GM18867 (cell line): ENCODE results near the gene CDK10.

Source experiments
- ATAC-seq: cut with Tn5 transposase; IDR thresholded peaks from one replicate; pipeline ENCODE4 v1.9.1; 2021; ENCODE audit warnings: mild to moderate bottlenecking, moderate library complexity; ENCODE audit not compliant: unreplicated experiment

CDK10 gene

GRCh38 chr16:89732142-89732917, 45.8 kb downstream of the CDK10 start:
- no peak for ATAC-seq

DNA sequence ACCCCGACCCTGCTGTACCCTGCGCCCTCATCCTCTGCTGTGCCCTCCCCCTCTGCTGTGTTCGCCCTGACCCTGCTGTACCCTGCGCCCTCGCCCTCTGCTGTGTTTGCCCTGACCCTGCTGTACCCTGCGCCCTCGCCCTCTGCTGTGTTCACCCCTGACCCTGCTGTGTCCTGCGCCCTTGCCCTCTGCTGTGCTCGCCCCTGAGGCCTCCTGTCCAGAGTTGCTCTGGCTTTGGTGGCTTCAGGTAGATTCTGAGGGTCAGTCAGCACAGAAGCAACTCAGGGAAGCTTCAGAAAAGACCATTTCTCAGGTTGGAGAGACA, 46.4 kb downstream of the CDK10 start:
- ATAC-seq, result no peak

GRCh38 chr16:89733322-89733721, 46.8 kb downstream of the CDK10 start:
- no peak for ATAC-seq

GRCh38 chr16:89733792-89734191, 47.3 kb downstream of the CDK10 start:
- no peak for ATAC-seq

GRCh38 chr16:89736554-89736953, 50.1 kb downstream of the CDK10 start:
- no peak for ATAC-seq

DNA sequence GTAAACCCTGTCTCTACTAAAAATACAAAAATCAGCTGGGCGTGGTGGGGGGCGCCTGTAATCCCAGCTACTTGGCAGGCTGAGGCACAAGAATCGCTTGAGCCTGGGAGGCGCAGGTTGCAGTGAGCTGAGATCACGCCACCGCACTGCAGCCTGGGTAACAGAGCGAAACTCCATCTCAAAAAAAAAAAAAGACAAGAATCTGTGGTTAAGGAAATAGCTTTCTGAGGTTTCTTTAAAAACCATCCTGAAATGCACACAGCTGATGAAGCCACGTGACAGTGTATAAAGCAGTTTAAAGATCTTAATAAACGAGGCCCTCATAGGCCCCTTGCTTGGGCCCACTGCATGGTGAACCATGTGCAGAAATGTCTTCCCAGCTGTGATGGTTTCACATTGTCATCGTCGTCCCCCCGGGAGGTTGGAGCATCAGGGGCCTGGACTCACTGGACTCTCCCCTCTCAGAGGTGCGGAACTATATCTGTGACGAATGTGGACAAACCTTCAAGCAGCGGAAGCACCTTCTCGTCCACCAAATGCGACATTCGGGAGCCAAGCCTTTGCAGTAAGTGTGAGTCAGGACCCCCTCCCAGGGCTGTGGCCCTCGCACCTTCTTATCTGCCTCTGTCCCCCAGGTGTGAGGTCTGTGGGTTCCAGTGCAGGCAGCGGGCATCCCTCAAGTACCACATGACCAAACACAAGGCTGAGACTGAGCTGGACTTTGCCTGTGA, 51.0 kb downstream of the CDK10 start:
- no peak for ATAC-seq

GRCh38 chr16:89738072-89738377, 51.5 kb downstream of the CDK10 start:
- ATAC-seq, result no peak

GRCh38 chr16:89738538-89739317, 52.2 kb downstream of the CDK10 start:
- no peak for ATAC-seq

DNA sequence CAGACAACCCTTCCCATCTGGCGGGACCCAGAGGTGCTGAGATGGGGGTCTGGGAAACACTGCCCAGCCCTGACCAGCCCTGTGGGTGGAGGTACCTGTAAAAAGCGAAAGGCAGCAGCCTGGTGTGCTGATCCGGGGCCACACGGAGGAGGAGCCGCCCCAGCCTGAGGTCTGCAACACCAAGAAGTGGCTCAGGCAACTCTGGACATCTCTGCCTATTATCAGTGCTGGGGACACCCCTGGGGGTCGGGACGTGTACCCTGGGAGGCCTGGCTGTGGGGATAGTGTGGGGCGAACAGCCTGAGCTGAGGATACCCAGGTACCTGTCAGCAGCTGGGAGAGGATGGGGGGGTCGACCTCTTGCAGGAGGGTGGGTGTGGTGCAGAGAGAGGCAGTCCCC, 52.9 kb downstream of the CDK10 start:
- ATAC-seq, result no peak

DNA sequence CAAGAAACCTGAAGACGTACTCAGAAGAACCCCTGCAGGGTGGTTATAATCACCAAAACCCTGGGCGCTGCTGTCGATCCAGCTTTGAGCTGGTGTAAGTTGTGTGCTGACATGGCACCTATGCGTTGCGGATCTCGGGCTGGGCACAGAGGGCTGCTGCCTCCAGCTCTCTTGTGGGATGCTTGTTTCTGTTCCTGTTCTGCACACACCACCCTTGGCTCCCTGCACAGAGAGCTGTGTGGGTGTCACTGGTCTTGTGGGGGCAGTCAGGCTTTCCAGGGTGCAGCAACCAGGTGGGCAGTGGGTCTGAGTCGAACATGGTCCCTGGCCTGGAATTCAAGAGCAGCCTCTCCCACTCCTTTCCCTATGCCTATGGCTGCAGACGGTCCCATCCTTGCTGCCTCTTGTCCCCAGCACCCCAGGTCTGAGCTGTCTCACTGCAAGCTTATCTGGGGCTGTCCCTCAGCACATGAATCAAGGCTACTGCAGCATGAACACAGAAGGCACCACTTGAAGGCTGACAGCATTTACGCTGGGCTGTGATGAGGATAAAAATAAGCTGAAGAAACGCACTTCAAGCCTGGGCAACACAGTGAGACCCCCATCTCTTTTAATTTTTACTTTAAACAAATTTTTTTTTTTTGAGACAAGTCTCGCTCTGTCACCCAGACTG, 55.0 kb downstream of the CDK10 start:
- no peak for ATAC-seq

GRCh38 chr16:89742948-89743347, 56.5 kb downstream of the CDK10 start:
- ATAC-seq, result no peak

- ATAC-seq, result no peak
Measured at GRCh38 chr16:89744813-89745212, 58.3 kb downstream of the CDK10 start.
